Measurements from ENCODE around the gene MDC1. TPM values are rescaled to one million over a fixed set of nuclear protein-coding genes. Genes with fewer than 3 reads are reported as not detected.
A peak's percentile ranks its signal among the peaks of the same experiment; 100 is the strongest.

Gene MDC1
- polyA plus RNA-seq, 2 donors, result 5.9 to 8.1 TPM

DNA sequence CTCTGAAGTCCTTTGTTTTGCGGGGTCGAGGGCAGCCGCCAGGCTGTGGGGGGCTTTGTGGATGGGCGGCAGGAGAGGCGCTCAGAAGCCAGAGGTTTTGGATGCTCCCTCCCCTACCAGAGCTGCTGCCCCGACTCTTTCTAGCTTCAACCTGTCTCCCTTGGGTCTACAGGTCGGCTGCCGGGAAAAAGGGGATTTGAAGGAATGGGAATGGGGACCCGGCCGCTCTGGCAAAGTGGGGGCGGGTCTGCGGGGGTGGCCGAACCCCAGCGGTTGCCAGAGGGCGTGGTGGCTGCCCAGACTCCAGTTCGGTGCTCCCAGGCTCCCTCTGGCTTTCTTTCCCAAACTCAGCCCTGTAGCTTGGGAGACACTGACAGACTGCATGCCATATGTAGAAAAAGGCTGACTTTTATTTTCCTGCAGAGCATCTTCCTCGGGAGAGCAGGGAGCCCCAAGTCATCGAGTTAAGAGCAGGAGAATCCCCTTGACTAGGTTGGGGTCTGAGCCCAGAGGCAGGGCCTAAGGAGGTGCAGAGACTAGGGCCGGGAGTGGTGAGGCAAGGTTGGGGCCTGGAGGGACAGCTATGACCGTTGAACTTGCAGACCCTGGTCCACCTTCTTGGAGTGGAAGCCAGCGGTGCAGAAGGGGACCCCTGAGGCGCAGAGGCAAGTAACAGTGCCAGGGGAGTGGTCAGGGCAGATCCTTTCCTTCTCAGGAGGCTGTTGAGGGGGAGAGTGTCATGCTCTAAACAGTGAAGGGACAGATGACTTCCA lies 29.2 kb downstream of the MDC1 start:
- WGBS, 2 donors, result 9 to 11% methylated on average over 22 of the region's 22 CpGs
- H3K9me3 ChIP-seq (ENCODE audit: control insufficient read depth in 2 of 2, insufficient read depth in 1 of 2, low read depth in 1 of 2, low read length in 1 of 2), result no peaks in the 10 kb centered on the region
- peaks cover 2 to 14% of the 10 kb centered on the region in 2 donors for H3K4me1 ChIP-seq (ENCODE audit: control insufficient read depth in 2 of 2, insufficient read depth in 2 of 2, low read length in 1 of 2)

DNA sequence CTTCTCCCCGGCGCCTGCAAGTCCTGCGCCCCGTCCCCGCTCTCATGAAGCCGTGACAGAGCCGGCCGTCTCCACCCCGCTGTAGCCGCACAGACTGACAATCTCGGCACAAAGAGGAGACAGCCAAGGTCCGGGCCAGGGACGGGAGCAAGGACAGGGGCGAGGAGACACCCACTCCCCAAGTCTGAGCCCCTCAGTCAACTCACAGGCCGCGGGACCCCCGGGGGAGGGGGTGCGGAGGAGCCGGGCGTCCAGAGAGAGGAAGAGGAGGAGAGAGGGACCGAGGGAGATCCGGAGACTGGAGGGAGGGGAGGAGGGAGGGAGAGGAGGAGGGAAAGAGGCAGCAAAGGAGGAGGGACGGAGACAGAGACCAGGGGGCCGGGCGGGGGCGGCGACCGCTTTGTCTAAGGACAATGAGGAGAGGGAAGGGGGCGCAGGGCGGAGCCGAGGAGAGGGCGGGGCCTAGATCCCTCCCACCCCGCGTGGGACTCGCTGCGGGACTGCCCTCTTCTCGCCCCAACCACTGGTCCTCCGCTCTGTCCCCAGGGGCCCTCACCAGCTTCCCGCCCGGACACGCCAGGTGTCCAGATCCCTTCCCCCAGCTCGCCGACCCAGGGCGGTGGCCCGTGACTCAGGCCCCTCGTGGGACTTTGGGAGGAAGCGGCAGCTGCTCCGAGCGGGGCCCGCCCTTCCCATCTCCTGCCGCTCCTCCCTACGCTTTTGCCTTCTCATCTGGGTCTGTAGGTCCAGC lies 30.0 kb downstream of the MDC1 start:
- peak overlapping the region; percentile 99 for H3K27ac ChIP-seq (ENCODE audit: low read depth in 2 of 2, low read length in 1 of 2)
- H3K9me3 ChIP-seq (ENCODE audit: control insufficient read depth in 2 of 2, insufficient read depth in 1 of 2, low read depth in 1 of 2, low read length in 1 of 2), result no peaks in the 10 kb centered on the region
- no peaks in the 10 kb centered on the region for H3K27me3 ChIP-seq (ENCODE audit: control insufficient read depth in 1 of 2, insufficient read depth in 2 of 2, low read length in 2 of 2)
- H3K36me3 ChIP-seq (ENCODE audit: control insufficient read depth in 2 of 2, insufficient read depth in 2 of 2, low read length in 1 of 2), result no peaks in the 10 kb centered on the region
- 0 to 1% methylated on average over 48 to 52 of the region's 52 CpGs for WGBS, 2 donors
- peak overlapping the region; percentile 77 to 79 for H3K4me3 ChIP-seq (ENCODE audit: low read depth in 1 of 2, low read length in 2 of 2)
- peaks cover 2 to 20% of the 10 kb centered on the region in 2 donors for H3K4me1 ChIP-seq (ENCODE audit: control insufficient read depth in 2 of 2, insufficient read depth in 2 of 2, low read length in 1 of 2)

More for the DNA sequence above, 29.2 kb downstream of the MDC1 start:
- peak overlapping the region; percentile 99 for H3K27ac ChIP-seq (ENCODE audit: low read depth in 2 of 2, low read length in 1 of 2)
- no peaks in the 10 kb centered on the region for H3K27me3 ChIP-seq (ENCODE audit: control insufficient read depth in 1 of 2, insufficient read depth in 2 of 2, low read length in 2 of 2)
- H3K36me3 ChIP-seq (ENCODE audit: control insufficient read depth in 2 of 2, insufficient read depth in 2 of 2, low read length in 1 of 2), result no peaks in the 10 kb centered on the region
- peak overlapping the region; percentile 77 to 79 for H3K4me3 ChIP-seq (ENCODE audit: low read depth in 1 of 2, low read length in 2 of 2)

DNA sequence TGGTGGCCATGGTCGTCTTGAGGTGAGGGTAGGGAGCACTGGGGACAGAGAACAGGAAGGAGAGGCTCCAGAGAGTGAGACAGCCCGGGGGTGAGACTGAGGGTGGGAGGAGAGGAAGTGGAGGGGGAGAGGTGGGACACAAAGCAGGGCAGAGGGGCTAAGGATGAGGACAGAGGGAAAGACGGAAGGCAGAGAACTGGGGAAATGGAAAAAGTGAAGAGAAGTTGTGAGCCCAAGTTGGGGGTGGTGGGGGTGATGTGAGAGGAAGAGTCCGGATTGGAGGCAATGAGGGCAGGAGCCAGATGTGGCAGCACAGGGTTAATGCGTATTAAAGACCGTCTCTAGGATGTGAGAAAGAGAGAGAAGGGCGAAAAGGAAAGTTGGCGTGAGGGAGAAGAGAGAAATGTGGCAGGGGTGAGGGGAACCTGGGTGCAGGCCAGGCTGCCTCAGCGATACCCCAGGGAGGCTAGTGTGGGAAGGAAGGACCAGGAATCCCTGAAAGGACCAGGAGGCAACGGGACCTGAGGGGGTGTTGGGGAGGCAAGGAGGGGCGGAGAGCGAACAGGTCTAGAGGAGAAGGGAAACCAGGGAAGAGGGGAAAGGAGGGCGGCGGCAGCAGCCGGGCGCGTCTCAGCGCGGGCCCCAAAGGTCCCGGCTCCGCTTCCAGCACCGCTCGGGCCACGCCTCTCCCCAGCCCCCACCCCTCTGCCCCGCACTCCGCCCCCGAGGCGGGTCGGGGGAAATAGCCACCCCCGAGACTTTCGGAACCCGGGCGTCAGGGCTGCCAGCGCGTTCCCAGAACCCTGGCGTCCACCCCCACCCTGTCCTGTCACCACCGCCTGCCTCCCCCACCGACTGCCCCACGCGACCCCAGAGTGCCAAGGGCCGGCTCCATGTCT lies 30.8 kb downstream of the MDC1 start, which contains the start of gene PPP1R18:
Gene PPP1R18, minus strand, starts transcription at position 637 of the 899 bp plus-strand sequence. Its CDS starts 627 bp downstream, at position 10.
- Histone ChIP-seq H3K27me3 (ENCODE audit: control insufficient read depth in 1 of 2, insufficient read depth in 2 of 2, low read length in 2 of 2) (no peaks in the 10 kb centered on the region), H3K9me3 (ENCODE audit: control insufficient read depth in 2 of 2, insufficient read depth in 1 of 2, low read depth in 1 of 2, low read length in 1 of 2) (no peaks in the 10 kb centered on the region), H3K36me3 (ENCODE audit: control insufficient read depth in 2 of 2, insufficient read depth in 2 of 2, low read length in 1 of 2) (no peaks in the 10 kb centered on the region), H3K4me1 (ENCODE audit: control insufficient read depth in 2 of 2, insufficient read depth in 2 of 2, low read length in 1 of 2) (peaks cover 2 to 21% of the 10 kb centered on the region in 2 donors), H3K4me3 (ENCODE audit: low read depth in 1 of 2, low read length in 2 of 2) (peak within 1 kb of the TSS; percentile 77 to 79), H3K27ac (ENCODE audit: low read depth in 2 of 2, low read length in 1 of 2) (peak within 1 kb of the TSS; percentile 99)
- WGBS, 2 donors, result 1 to 2% methylated on average over 19 to 41 of the region's 41 CpGs

DNA sequence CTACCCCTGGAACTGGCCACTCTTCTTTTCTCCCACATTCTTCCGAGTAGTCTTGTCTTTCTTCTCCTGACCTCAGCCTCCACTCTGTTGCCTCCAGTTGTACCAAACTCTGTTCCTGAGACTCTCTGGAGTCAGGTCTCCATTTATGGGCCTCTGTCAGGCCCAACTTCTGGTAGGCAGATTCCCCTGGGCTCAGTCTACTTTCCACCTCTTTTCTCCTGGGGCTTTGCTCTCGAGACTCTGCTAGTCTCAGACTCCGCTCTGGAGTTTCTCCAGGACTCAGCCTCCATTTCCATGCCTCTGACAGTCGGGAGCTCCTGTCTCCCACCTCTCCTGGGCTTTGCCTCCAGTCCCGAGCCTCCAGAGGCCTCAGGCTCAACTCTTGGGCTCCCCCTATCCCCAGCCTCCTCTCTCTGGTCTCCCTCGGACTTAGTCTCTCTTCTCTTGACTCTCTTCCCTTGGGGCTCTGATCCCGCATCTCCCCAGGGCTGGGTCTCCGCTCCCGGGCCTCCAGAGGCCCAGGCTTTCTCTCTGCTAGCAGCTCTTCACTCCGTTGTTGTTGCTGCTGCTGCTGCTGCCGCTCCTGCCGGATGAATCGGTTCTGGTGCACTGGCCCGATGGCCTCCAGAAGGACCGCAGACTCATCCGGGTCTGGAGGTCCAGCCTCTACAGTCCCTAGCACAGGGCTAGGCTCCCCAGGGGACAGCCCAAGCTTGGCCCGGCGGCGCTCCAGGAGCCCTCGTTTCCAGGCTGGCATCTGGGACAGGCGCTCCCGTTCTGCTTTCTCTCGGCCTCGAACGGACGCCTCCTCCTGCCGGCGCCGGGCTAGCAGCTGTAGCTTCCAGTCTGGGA lies 31.7 kb downstream of the MDC1 start:
- Histone ChIP-seq H3K27ac (ENCODE audit: low read depth in 2 of 2, low read length in 1 of 2) (peak overlapping the region; percentile 99), H3K9me3 (ENCODE audit: control insufficient read depth in 2 of 2, insufficient read depth in 1 of 2, low read depth in 1 of 2, low read length in 1 of 2) (no peaks in the 10 kb centered on the region), H3K36me3 (ENCODE audit: control insufficient read depth in 2 of 2, insufficient read depth in 2 of 2, low read length in 1 of 2) (peaks cover 0 to 1% of the 10 kb centered on the region in 2 donors), H3K27me3 (ENCODE audit: control insufficient read depth in 1 of 2, insufficient read depth in 2 of 2, low read length in 2 of 2) (no peaks in the 10 kb centered on the region), H3K4me3 (ENCODE audit: low read depth in 1 of 2, low read length in 2 of 2) (peak overlapping the region; percentile 77 to 79), H3K4me1 (ENCODE audit: control insufficient read depth in 2 of 2, insufficient read depth in 2 of 2, low read length in 1 of 2) (peaks cover 2 to 21% of the 10 kb centered on the region in 2 donors)
- 13 to 28% methylated on average over 29 of the region's 29 CpGs for WGBS, 2 donors

DNA sequence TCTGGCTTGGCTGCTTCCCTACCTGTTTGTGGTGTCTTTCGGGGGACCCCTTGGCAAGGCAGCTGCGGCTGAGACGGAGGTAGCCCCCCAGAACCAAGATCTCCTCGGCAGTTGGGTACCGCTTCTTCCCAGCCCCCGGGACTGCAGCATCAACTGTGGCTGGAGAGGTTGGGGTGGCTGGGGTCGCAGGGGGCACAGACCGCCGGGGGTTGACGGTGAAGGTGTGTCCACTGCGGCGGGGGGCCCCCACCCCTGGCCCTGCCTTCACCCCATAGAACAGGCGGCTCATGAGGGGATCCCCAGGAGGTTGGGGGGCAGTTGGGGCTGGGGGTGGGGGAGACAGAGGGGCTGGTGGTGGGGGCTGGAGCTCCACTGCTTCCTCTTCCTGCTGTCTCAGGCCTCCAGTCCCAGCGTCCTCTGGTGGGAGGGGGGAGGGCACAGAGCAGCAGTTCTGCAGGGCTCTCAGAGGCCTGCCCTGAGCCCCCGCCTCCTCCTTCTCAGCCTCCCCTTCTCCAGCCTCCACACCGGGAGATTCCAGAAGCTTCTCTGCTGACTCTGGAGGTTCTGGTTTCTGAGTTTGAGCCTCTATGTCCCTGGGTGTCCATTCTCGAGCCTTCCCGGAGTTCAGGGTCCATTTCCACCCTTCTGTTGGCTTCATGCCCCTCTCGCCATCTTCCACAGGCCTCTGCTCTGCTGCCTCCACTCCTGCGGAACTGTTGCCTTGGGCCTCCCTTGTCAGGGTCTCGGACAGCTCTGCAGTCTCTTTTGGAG lies 32.5 kb downstream of the MDC1 start:
- Histone ChIP-seq H3K9me3 (ENCODE audit: control insufficient read depth in 2 of 2, insufficient read depth in 1 of 2, low read depth in 1 of 2, low read length in 1 of 2) (no peaks in the 10 kb centered on the region), H3K4me1 (ENCODE audit: control insufficient read depth in 2 of 2, insufficient read depth in 2 of 2, low read length in 1 of 2) (peaks cover 2 to 20% of the 10 kb centered on the region in 2 donors)
- WGBS, 2 donors, result 6 to 17% methylated on average over 21 of the region's 21 CpGs

DNA sequence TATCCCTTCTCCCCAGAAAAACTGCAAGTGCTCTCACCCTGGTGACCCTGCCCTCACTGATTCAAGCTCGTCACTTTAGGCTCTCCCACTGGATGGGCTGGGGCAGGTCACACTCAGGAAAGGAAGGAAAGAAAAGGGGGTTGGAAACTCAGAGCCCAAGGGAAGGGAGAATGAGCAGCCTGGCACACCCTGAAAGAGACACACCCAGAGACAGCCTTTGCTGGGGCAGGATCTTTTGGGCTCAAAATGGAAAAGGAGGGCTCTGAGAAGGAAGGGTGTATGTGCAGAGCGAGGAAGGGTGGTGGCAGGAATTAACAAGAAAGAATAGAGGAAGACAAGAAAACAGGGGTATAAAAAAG lies 33.1 kb downstream of the MDC1 start:
- Histone ChIP-seq H3K4me3 (ENCODE audit: low read depth in 1 of 2, low read length in 2 of 2) (peak overlapping the region; percentile 55 to 77), H3K27ac (ENCODE audit: low read depth in 2 of 2, low read length in 1 of 2) (peak overlapping the region; percentile 95 to 99), H3K4me1 (ENCODE audit: control insufficient read depth in 2 of 2, insufficient read depth in 2 of 2, low read length in 1 of 2) (peaks cover 2 to 20% of the 10 kb centered on the region in 2 donors), H3K36me3 (ENCODE audit: control insufficient read depth in 2 of 2, insufficient read depth in 2 of 2, low read length in 1 of 2) (peaks cover 3 to 4% of the 10 kb centered on the region in 2 donors), H3K9me3 (ENCODE audit: control insufficient read depth in 2 of 2, insufficient read depth in 1 of 2, low read depth in 1 of 2, low read length in 1 of 2) (no peaks in the 10 kb centered on the region), H3K27me3 (ENCODE audit: control insufficient read depth in 1 of 2, insufficient read depth in 2 of 2, low read length in 2 of 2) (no peaks in the 10 kb centered on the region)
- 2 to 18% methylated on average over 2 of the region's 2 CpGs for WGBS, 2 donors

More for the DNA sequence above, 32.5 kb downstream of the MDC1 start:
- H3K27me3 ChIP-seq (ENCODE audit: control insufficient read depth in 1 of 2, insufficient read depth in 2 of 2, low read length in 2 of 2), result no peaks in the 10 kb centered on the region
- H3K27ac ChIP-seq (ENCODE audit: low read depth in 2 of 2, low read length in 1 of 2), result peak overlapping the region; percentile 99
- H3K4me3 ChIP-seq (ENCODE audit: low read depth in 1 of 2, low read length in 2 of 2), result peak overlapping the region; percentile 77 to 79
- H3K36me3 ChIP-seq (ENCODE audit: control insufficient read depth in 2 of 2, insufficient read depth in 2 of 2, low read length in 1 of 2), result peaks cover 3 to 4% of the 10 kb centered on the region in 2 donors

GRCh38 chr6:30683183-30683979 lies 33.7 kb downstream of the MDC1 start:
- Histone ChIP-seq H3K4me3 (ENCODE audit: low read depth in 1 of 2, low read length in 2 of 2) (peak overlapping the region; percentile 55 to 77), H3K9me3 (ENCODE audit: control insufficient read depth in 2 of 2, insufficient read depth in 1 of 2, low read depth in 1 of 2, low read length in 1 of 2) (no peaks in the 10 kb centered on the region), H3K27ac (ENCODE audit: low read depth in 2 of 2, low read length in 1 of 2) (peak overlapping the region; percentile 95 to 99), H3K4me1 (ENCODE audit: control insufficient read depth in 2 of 2, insufficient read depth in 2 of 2, low read length in 1 of 2) (peaks cover 2 to 20% of the 10 kb centered on the region in 2 donors), H3K36me3 (ENCODE audit: control insufficient read depth in 2 of 2, insufficient read depth in 2 of 2, low read length in 1 of 2) (peaks cover 3 to 4% of the 10 kb centered on the region in 2 donors), H3K27me3 (ENCODE audit: control insufficient read depth in 1 of 2, insufficient read depth in 2 of 2, low read length in 2 of 2) (no peaks in the 10 kb centered on the region)
- WGBS, 2 donors, result 3 to 20% methylated on average over 7 of the region's 7 CpGs
